Activated CD8-positive, alpha-beta memory T cell treated with anti-CD3 and anti-CD28 coated beads, Interleukin-2, amount 50 U/mL, for 48 hours (primary cell): Measurements from ENCODE around the gene PRCC.

Experiments
- DNase-seq: peaks from one replicate; pipeline ENCODE4 v3.0.0-alpha.2; 2020

Gene PRCC

GRCh38 chr1:156767101-156767878, at the start of gene PRCC:
Gene PRCC, plus strand, starts transcription at chr1:156767535. Its CDS starts 237 bp downstream, at chr1:156767772.
- peak; percentile 93 for DNase-seq

GRCh38 chr1:156721131-156721530, 46.2 kb upstream of the PRCC start:
- no peak for DNase-seq

DNA sequence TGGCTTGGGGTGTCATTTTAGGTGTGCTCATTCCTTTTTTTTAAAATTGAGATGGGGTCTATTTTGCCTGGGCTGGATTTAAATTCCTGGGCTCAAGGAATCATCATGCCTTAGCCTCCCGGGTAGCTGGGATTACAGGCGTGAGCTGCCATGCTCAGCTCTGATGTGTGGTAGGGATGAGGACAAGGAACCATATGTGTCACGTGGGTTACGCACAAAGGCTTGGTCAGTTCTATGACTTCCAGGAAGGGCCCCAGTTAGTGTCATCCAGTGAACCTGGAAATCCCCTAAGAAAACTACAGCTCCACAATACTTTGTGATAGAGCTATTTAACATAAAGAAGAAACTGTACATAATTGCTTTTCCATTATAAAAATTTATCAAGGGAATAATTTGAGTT, 45.8 kb upstream of the PRCC start:
- DNase-seq: no peak

DNA sequence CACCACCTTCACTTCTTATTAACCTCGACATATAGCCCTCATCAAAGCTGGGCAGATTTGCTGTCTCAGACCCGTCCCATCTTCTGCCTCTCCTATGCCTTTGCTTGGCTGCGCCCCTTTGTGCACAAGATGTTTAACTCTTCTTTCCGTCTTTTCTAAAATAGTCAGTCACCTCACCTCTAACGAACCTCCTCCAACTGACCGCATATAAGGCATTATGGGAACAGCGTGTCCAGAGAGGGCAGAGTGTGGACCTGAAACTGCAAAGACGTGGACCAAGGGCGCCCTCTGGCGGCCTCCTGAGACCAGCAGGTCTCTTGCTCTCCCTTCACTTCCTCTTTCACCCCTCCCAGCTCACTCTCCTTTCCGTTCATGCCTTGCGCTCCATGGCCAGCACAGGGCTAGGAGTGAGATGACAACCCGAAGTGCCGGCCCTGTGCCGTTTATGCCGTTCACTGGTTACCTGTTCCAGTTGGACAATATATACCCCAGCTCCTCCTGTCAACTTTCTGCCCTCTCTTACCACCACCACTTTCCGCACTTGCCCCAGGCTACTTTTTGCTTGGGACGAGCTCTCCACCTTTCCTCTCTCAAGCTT, 41.6 kb upstream of the PRCC start:
- peak; percentile 92 for DNase-seq

DNA sequence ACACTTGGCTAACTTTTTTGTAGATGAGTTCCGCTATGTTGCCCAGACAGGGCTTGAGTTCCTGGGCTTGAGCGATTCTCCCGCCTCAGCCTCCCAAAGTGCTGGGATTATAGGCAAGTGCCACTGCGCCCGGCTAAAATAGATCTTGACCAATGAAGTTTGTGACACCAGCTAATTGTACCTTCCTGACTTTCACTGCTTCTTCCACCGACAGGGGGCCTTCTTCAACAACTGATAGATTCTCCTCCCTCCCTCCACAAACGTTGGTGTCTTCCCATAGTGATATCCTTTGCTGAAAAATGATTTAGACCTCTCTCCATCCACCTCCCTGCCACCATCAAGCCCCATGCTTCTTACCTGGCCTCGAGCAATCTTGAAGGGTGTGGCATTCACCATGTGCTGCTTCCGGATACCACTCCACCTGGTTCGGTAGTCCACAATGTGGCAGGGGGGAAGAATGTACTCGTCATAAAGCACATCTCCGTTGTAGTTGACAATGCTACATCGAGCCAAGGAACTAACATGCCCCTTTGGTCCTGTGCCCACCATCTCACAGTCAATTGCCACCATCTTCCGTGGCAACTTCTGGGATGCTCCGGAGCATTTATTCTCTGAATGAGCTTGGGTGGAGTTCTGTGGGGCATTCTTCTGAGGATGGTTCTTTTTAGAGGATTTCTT, 40.6 kb upstream of the PRCC start:
- DNase-seq: no peak

- DNase-seq: no peak
Observed at GRCh38 chr1:156727492-156727891, 39.8 kb upstream of the PRCC start.

GRCh38 chr1:156727926-156728598, 39.3 kb upstream of the PRCC start, which contains the start of gene METTL25B:
Gene METTL25B, plus strand, starts transcription at chr1:156728469. Its CDS starts 636 bp downstream, at chr1:156729105.
- peak; percentile 90 for DNase-seq

DNA sequence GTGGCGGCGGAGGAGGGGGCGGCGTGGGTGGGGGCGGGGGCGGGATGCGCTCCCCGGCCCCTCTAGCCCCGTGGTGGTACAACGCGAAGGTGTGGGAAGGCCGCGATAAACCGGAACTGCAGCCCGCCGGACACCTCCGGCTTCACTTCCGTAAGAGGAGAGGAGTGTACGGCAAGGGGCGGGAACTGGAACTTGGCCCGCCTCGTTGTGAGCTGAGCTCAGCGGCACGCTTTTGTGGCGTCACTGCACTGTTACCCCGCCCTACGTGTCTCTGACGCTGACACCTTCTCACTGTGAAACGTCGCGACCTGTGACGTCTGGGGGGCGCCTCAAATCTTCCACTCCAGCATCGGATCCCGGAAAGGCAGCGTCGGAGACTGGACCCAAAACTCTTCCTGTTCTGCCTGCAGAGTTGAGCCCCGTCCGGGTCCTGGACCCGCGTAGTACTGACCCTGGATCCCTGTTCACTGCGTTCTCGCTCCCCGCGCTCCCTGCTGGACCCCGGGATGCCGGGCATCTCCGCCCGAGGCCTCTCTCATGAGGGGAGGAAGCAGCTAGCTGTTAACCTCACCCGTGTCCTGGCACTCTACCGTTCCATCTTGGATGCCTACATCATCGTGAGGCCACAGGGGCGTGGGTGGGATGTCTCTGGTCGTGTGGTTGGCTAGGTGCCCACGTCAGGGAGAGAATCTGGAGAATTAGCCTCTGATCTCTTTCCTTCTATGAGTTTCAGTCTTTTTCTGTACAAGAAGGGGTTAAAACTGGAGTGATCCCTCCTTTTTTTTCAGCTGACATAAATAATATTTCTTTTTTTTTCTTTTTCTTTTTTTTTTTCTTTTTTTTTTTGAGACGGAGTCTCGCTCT, 38.5 kb upstream of the PRCC start, which contains the start of gene ISG20L2:
Gene ISG20L2, minus strand, starts transcription at position 168 of the 864 bp plus-strand sequence. CDS start 1,114 bp downstream, outside the sequence.
- peak; percentile 95 for DNase-seq

DNA sequence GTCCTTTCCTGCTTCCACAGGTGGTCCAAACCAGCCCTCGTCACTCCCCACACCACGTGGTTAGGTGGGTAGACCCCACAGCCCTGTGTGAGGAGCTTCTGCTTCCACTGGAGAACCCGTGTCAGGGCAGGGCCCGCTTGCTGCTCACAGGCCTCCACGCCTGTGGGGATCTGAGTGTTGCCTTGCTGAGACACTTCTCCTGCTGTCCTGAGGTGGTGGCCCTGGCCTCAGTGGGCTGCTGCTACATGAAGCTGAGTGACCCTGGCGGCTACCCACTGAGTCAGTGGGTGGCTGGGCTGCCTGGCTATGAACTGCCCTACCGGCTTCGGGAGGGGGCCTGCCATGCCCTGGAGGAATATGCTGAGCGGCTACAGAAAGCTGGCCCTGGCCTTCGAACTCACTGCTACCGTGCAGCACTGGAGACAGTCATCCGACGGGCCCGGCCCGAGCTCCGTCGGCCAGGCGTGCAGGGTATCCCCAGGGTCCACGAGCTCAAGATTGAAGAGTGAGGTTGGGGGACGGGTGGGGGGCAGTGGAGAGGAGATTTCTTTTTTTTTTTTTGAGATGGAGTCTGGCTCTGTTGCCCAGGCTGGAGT, 33.2 kb upstream of the PRCC start:
- no peak for DNase-seq

- DNase-seq: no peak
Observed at GRCh38 chr1:156738407-156738806, 28.9 kb upstream of the PRCC start.

GRCh38 chr1:156738916-156739315, 28.4 kb upstream of the PRCC start:
- no peak for DNase-seq

DNA sequence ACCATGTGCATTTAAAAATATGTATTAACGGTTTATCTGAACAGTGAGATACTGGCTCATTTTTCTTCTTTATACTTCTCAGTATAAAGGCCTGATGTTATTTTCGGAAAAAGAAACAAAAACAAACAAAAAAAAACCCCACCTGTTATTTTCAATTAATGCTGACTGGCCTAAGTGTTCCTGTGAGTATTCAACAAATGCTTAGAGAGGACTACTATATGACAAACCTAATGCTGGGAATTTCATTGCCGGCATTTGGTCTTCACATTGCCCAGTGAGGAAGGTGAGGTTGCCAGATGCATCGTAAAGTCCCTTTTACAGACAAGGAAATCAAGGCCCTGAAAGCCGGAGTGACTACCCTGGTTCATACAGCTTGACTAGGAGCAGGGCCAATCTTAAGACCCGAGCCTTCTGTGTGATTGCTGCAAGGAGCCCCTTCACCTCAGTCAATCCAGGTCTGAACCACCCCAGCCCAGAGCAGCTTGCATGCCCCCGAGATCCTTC, 27.0 kb upstream of the PRCC start:
- no peak for DNase-seq

- peak; percentile 94 for DNase-seq
Observed at GRCh38 chr1:156740741-156741480, 26.4 kb upstream of the PRCC start, which contains the start of gene MRPL24. Gene MRPL24, minus strand, starts transcription at chr1:156741088. Its CDS starts 2,384 bp downstream, at chr1:156738704.

DNA sequence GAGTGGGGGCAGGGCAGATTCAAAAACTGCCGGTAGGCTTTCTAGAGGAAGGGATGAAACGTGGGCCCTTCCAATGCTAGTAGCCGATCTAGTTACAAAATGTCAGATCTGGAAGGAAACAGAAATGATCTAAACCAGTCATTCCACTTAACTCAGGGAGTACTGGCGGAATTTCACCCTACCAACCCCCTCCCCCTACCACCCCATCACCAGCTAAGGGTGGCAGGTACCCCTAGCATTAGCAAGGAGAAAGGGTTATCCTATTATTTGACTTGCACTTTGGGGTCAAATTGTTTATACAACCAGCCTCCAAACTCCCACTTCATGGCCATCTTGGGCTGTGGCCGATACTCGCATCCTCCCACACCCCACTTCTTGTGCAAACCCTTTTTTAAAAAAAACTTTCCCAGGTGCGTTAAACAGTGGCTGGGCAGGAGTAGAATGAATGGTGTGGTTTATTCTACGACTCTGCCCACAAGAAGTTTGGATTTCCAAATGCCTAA, 25.8 kb upstream of the PRCC start:
- DNase-seq: no peak

- no peak for DNase-seq
Observed at GRCh38 chr1:156742017-156742416, 25.3 kb upstream of the PRCC start.

GRCh38 chr1:156742801-156743200, 24.5 kb upstream of the PRCC start:
- DNase-seq: no peak

DNA sequence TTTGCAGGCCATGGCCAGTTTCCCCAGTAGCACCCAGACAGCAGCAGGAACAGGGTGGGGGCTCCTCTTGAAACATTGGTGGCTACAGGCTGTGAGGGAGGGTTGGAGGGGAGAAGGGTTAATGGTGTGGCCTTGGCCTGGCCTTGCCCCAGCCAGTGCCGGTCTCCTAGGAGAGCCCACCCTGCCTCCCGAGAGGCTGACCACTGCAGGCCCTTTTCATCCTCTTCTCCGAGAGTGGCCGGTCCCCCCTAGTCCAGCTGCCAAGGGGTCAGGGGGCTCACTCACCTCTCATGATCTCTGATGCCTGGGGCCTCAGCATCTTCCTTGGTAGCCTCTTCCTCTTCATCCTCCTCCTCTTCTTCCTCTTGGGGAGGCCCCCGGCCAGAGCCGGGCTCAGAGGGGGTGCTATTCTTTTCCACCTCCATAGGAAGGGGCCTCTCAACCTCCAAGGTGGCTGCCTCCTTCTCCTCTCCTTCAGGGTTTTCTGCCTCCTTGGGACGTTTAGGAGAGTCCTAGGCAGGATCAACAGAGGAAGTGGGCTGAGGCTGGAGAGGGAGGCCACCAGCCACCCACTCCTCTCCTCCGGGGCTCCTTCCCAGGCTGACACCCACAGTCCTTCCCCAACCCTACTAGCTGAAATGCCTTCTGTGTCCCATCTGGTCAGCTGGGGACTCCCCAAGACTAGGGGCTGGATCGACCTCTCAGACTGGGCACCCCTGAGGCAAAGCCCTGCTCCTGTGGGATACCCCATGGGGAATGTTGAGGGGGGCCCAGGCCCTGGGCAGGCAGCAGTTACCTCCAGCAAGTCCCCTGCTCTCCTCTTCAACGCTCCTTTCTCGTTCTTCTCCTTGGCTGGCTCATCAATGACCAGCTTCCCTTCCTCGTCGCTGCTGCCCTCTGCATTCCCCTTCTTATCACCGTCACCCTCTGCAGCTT, 23.7 kb upstream of the PRCC start:
- no peak for DNase-seq

DNA sequence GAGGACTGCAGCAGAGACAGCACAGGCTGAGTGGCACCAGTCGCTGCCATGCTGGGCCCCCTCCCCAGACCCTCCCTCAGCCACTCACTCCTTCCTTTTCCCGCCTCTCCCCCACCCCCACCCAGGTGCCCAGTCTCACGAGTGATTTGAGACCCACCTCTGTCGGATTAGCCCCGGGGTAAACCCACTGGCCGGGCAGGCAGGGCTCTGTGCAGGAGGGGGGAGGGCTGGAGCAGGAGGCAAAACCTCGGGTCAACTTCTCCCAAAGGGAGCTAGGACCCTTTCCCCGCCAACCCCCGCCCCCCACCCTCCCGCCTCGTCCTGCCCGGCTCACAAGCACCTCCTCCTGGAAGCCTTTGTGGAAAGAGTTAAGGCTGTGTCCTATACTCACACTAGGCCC, 23.0 kb upstream of the PRCC start:
- no peak for DNase-seq

- no peak for DNase-seq
Observed at GRCh38 chr1:156744786-156745419, 22.4 kb upstream of the PRCC start.
